ENCODE results near the gene TMEM187. TPM values are rescaled to one million over a fixed set of nuclear protein-coding genes. Genes with fewer than 3 reads are reported as not detected.

The TMEM187 gene
- total and polyA plus RNA-seq, 2 of the 4 experiments (the other 2 are of a cell fraction): 3.4 to 6.2 TPM

DNA sequence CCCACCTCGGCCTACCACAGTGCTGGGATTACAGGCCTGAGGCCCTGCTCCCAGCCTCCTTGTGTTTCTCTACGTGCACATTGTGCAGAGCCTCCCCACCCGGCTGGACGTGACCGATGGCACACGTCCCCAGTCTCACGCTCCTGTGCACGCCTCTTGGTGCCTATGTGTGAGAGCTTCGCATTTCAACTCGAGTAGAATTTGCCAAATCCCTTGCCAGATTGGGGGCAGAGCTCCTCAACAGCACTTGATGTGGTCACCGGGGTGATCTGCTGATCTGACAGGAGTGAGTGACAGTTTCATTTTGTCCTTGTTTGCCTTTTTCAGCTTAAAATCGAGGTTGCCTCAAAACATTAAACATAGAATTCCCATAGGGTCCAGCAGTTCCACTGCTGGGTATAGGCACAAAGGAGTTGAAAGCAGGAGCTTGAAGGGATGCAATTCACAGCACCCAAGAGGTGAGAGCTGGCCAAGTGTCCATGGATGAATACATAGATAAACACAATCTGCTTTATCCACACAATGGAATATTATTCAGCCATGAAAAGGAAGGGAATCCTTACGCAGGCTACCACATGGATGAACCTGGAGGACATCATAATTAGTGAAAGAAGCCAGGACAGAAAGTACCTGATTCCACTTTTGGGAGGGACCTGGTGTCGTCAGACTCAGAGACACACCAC, 17.6 kb downstream of the TMEM187 start:
- no peak overlapping the region for H2BK15ac ChIP-seq (ENCODE audit: low read depth, low read length)
- intact Hi-C loops (cut with micrococcal nuclease) (no loop called here), dilution Hi-C loops (cut with HindIII; ENCODE audit: low sequenced_read_pairs, unreplicated experiment) (no loop called here), in situ Hi-C loops (cut with MboI; ENCODE audit: low sequenced_read_pairs) (no loop called here)
- H4K5ac ChIP-seq (ENCODE audit: low read depth, low read length): no peak overlapping the region
- H2BK20ac ChIP-seq (ENCODE audit: low read depth, low read length): no peak overlapping the region
- TF ChIP-seq ELK1 (IDR thresholded peaks at IDR 0.05; ENCODE audit: borderline replicate concordance, low read depth, low read length) (no peak), SMC3 (IDR thresholded peaks at IDR 0.05; ENCODE audit: low read depth, low read length) (no peak), BHLHE40 (IDR thresholded peaks at IDR 0.05; ENCODE audit: low read depth, low read length) (no peak), MAFK (IDR thresholded peaks at IDR 0.05; ENCODE audit: low read depth, low read length) (no peak), POLR2A (IDR thresholded peaks at IDR 0.05; ENCODE audit: low read depth, low read length) (no peak), RCOR1 (IDR thresholded peaks at IDR 0.05; ENCODE audit: insufficient replicate concordance, low read length) (no peak), RFX5 (IDR thresholded peaks at IDR 0.05; ENCODE audit: low read depth, low read length) (no peak), RAD21 (IDR thresholded peaks at IDR 0.05; ENCODE audit: low read length) (no peak), MAZ (IDR thresholded peaks at IDR 0.05; ENCODE audit: borderline replicate concordance, low read depth, low read length) (no peak)
- H3K27ac ChIP-seq (ENCODE audit: insufficient read depth, low read length): no peak overlapping the region
- H3K9me3 ChIP-seq (ENCODE audit: control insufficient read depth, insufficient read depth, low read length): no peaks in the 10 kb centered on the region
- no peak overlapping the region for H3K18ac ChIP-seq (ENCODE audit: low read depth, low read length)
- H3K4me3 ChIP-seq (ENCODE audit: insufficient read depth, low read depth, low read length): no peak overlapping the region
- H4K20me1 ChIP-seq (ENCODE audit: insufficient read depth, low read length): no peaks in the 10 kb centered on the region
- H4K91ac ChIP-seq (ENCODE audit: insufficient read depth, low read depth, low read length): no peak overlapping the region
- ATAC-seq (ENCODE audit: low read depth) (no peak), DNase-seq (no peak)
- H3K4ac ChIP-seq (ENCODE audit: low read depth, low read length): no peak overlapping the region
- H3K14ac ChIP-seq (replicated peaks; ENCODE audit: low read depth, low read length): no peak overlapping the region
- no peaks in the 10 kb centered on the region for H3K9me1 ChIP-seq (ENCODE audit: insufficient read depth, low read length)
- no peak overlapping the region for H3K4me2 ChIP-seq (ENCODE audit: low read depth, low read length)
- no peak overlapping the region for H3K9ac ChIP-seq (ENCODE audit: low read depth, low read length)
- no peak overlapping the region for H2AK5ac ChIP-seq (ENCODE audit: low read depth, low read length)
- no peaks in the 10 kb centered on the region; the same call in 1 of the 2 replicates for H3K27me3 ChIP-seq (ENCODE audit: control insufficient read depth, insufficient read depth, low read length)
- no peak overlapping the region for H4K8ac ChIP-seq (ENCODE audit: low read depth in 2 of 2, low read length in 2 of 2)
- no TSS peak for BruUV-seq (replicated peaks)
- H2BK5ac ChIP-seq (ENCODE audit: low read depth, low read length, poor library complexity, severe bottlenecking): no peak overlapping the region
- H3K56ac ChIP-seq (ENCODE audit: extremely low read depth, insufficient read depth, low read length): no peak overlapping the region
- no peaks in the 10 kb centered on the region for H3K4me1 ChIP-seq (ENCODE audit: control insufficient read depth, insufficient read depth, low read length)
- CTCF ChIA-PET: interaction anchor here (0.6 kb wide), 1 partner anchor 81 kb away, joined by 5 read pairs; no protein-coding TSS in a partner anchor
- no peak overlapping the region for H2AK9ac ChIP-seq (replicated peaks; ENCODE audit: low read depth, low read length, poor library complexity)
- H3K79me1 ChIP-seq (ENCODE audit: low read depth in 1 of 2, low read length in 2 of 2): no peaks in the 10 kb centered on the region
- POLR2A ChIA-PET (ENCODE audit: unreplicated experiment): interaction anchor here (0.5 kb wide), 1 partner anchor 9 kb away, joined by 3 read pairs; no protein-coding TSS in a partner anchor
- WGBS, 2 experiments (ENCODE audit: extremely low coverage in 2 of 2, insufficient read length in 1 of 2): 88% methylated on average over 8 of the region's 14 CpGs; no CpG with 5 or more reads in 1 of the 2 experiments
- H3K36me3 ChIP-seq (ENCODE audit: control insufficient read depth, insufficient read depth, low read length): no peaks in the 10 kb centered on the region
- H2BK120ac ChIP-seq (ENCODE audit: low read depth, low read length): no peak overlapping the region
- no peak overlapping the region for H3K23ac ChIP-seq (ENCODE audit: low read depth, low read length)
- no peak overlapping the region for H2AFZ ChIP-seq (replicated peaks; ENCODE audit: low read length, poor library complexity)

Measured in IMR-90 (cell line).